Nephron (organoid): ENCODE measurements around the gene S100A5.
A peak's percentile ranks its signal among the peaks of the same experiment; 100 is the strongest.
"Not testable (repeated sequence)": the region's sequence is repeated elsewhere in the genome, so short reads cannot be mapped to it uniquely, and the experiment has no call there.

Source experiments
- H3K27ac Mint-ChIP-seq, 3 experiments: 2 replicates each; pipeline ENCODE4 v1.8.0; 2020; ENCODE audit warnings: mixed read lengths in 3 of 3, mild to moderate bottlenecking in 2 of 3, moderate library complexity in 1 of 3
- H3K27me3 Mint-ChIP-seq: 2 replicates; pipeline ENCODE4 v1.8.0; 2021; ENCODE audit warnings: low read depth, mild to moderate bottlenecking, moderate library complexity, mixed read lengths
- H3K36me3 Mint-ChIP-seq: 2 replicates; pipeline ENCODE4 v1.8.0; 2020; ENCODE audit warnings: low read depth, mixed read lengths
- H3K4me1 Mint-ChIP-seq: 2 replicates; pipeline ENCODE4 v1.8.0; 2020; ENCODE audit warnings: mixed read lengths
- H3K4me3 Mint-ChIP-seq, 3 experiments: 2 replicates each; pipeline ENCODE4 v1.8.0; 2020; ENCODE audit warnings: mild to moderate bottlenecking in 3 of 3, mixed read lengths in 3 of 3, moderate library complexity in 2 of 3
- H3K9me3 Mint-ChIP-seq: 2 replicates; pipeline ENCODE4 v1.8.0; 2020; ENCODE audit warnings: mixed read lengths
- TF ChIP-seq, protein P1 (sequence below), 3 experiments: fragments of 200-600 bp; sonication (generic); IDR thresholded peaks; one replicate each; pipeline ENCODE4 v1.5.0; 2021; ENCODE audit warnings: antibody characterized with exemption in 3 of 3; ENCODE audit not compliant: unreplicated experiment in 3 of 3

Gene S100A5, protein sequence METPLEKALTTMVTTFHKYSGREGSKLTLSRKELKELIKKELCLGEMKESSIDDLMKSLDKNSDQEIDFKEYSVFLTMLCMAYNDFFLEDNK

DNA sequence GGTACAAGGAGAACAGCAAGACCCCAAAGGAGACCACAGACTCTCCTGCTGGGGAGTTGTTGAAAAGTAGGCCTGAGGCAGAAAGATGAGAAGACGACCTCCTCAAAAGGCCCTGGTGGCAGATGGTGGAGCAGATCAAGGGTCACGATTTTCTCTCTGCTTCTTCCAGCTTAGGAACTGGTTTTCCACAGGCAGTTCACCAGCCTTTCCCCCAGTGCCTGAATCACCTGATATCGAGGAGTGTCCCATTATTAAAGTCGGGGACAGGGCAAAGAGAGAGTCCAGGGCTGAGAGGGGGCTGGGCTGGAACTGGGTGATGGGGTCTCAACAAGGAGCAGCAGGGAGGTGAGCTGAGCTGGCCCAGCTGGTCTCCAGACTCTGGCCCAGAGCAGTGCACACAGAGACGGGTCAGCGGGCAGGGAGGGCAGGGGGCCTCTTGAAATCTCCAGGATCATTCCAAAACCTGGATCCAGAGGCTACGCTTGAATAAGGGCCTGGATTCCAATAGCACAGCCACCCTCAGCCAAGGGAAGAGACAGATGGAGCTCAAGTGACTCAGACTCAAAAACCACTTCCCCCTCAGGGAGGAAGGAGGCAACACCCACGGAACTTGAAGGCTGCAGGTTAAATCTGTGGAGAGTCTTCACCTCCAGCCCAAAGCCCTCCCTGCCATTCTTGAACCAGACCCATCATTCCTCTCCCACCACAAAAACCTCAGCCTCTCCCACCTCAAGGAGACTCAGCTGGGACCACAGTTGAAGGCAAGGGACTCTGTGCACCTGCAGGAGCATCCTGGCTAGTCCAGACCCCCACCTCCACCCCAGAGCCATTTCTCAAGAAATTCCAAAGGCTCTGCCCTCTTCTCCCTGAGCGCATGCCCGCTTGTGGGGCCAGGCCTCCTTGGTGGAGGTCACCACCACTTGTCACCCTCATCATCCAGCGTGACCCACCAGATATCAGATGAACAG lies at the start of gene S100A5:
S100A5 (minus strand) TSS at position 541 of the 968 bp plus-strand sequence. CDS start 743 bp downstream, outside the sequence.
- TF ChIP-seq, protein P1, sequence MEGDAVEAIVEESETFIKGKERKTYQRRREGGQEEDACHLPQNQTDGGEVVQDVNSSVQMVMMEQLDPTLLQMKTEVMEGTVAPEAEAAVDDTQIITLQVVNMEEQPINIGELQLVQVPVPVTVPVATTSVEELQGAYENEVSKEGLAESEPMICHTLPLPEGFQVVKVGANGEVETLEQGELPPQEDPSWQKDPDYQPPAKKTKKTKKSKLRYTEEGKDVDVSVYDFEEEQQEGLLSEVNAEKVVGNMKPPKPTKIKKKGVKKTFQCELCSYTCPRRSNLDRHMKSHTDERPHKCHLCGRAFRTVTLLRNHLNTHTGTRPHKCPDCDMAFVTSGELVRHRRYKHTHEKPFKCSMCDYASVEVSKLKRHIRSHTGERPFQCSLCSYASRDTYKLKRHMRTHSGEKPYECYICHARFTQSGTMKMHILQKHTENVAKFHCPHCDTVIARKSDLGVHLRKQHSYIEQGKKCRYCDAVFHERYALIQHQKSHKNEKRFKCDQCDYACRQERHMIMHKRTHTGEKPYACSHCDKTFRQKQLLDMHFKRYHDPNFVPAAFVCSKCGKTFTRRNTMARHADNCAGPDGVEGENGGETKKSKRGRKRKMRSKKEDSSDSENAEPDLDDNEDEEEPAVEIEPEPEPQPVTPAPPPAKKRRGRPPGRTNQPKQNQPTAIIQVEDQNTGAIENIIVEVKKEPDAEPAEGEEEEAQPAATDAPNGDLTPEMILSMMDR (IDR thresholded peaks at IDR 0.05; ENCODE audit: unreplicated experiment in 3 of 3): no peak
- peaks cover 4% of the 10 kb centered on the region for H3K27me3 Mint-ChIP-seq
- peak within 1 kb of the TSS; percentile 84 to 99 (median 98) for H3K27ac Mint-ChIP-seq
- H3K4me1 Mint-ChIP-seq: peaks cover 57% of the 10 kb centered on the region
- H3K9me3 Mint-ChIP-seq: no peaks in the 10 kb centered on the region
- H3K4me3 Mint-ChIP-seq: peak within 1 kb of the TSS in 2 of 3 experiments; percentile 29 to 32
- no peaks in the 10 kb centered on the region for H3K36me3 Mint-ChIP-seq

DNA sequence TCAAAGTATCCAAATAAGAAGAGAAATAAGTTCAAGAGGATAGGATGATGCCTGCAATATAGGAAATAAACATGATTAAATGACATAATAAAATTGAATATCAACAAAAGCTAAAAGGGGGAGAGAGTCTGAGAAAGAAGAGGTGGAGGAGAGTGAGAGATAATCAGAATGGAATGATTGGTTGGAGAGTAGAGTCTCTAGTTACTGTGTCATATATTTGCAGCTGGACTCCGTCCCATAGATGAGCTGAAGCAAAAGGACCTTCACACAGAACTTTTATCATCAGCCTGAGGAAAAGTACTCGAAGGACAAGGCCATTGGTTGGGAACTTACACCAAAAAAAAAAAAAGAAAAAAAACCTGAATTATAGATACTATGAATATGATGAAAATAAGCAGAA lies 47.7 kb upstream of the S100A5 start:
- Mint-ChIP-seq H3K27ac (no peak overlapping the region), H3K27me3 (no peaks in the 10 kb centered on the region), H3K4me1 (peaks cover 13% of the 10 kb centered on the region), H3K9me3 (no peaks in the 10 kb centered on the region), H3K36me3 (no peaks in the 10 kb centered on the region), H3K4me3 (no peak overlapping the region)
- TF ChIP-seq, protein P1 (IDR thresholded peaks at IDR 0.05; ENCODE audit: unreplicated experiment in 3 of 3): no peak

DNA sequence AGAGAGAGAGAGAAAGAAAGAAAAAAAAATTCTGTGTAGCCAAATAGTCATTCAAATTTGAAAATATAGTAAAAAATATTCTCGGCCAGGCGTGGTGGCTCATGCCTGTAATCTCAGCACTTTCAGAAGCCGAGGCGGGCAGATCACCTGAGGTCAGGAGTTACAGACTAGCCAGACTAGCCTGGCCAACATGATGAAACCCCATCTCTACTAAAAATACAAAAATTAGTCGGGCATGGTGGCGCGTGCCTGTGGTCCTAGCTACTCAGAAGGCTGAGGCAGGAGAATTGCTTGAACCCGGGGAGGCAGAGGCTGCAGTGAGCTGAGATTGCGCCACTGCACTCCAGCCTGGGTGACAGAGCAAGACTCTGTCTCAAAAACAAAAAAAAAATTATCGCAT lies 47.3 kb upstream of the S100A5 start:
- peaks cover 12% of the 10 kb centered on the region for H3K4me1 Mint-ChIP-seq
- not testable (repeated sequence) for H3K4me3 Mint-ChIP-seq, H3K27me3 Mint-ChIP-seq, H3K27ac Mint-ChIP-seq, H3K36me3 Mint-ChIP-seq, H3K9me3 Mint-ChIP-seq

DNA sequence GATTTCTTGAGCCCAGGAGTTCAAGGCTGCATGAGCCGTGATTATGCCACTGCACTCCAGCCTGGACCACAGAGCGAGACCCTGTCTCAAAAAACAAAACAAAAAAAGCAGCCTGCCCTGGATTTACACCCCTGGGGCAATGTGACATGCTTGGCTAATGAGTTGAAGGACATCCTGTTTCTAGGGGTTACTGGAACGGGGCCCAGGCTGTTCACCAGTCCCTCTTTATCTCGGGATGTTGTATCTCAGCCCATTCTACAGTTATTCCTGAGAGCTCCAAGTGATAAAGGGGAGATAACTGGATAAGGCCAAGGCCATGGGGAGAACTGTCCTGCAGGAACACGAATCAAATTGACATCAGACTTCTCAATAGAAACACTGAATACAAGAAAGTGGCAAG lies 46.6 kb upstream of the S100A5 start:
- H3K27ac Mint-ChIP-seq: no peak overlapping the region
- no peaks in the 10 kb centered on the region for H3K36me3 Mint-ChIP-seq
- H3K27me3 Mint-ChIP-seq: no peaks in the 10 kb centered on the region
- TF ChIP-seq, protein P1 (IDR thresholded peaks at IDR 0.05; ENCODE audit: unreplicated experiment in 3 of 3): no peak
- no peaks in the 10 kb centered on the region for H3K9me3 Mint-ChIP-seq
- H3K4me1 Mint-ChIP-seq: peaks cover 5% of the 10 kb centered on the region
- no peak overlapping the region for H3K4me3 Mint-ChIP-seq

DNA sequence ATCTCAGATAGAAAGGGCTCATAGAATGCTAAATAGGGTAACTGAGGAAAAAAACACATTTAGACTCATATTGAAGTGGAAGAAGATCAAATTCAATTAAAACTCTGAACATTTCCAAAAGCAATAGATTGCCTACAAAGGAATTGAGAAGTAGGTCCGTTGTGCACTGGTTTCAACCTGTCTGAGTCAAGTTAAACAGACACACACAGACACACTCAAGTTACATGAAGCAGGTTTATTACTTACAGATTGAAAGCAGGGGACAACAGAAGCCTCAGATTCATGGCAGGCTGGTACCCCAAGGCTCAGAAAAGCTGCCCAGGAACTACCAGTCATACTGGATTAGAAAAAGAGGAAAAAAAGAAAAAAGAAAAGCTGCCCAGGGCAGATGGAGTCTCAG lies 45.6 kb upstream of the S100A5 start:
- no peaks in the 10 kb centered on the region for H3K9me3 Mint-ChIP-seq
- H3K27me3 Mint-ChIP-seq: no peaks in the 10 kb centered on the region
- H3K27ac Mint-ChIP-seq: peak overlapping the region in 2 of 3 experiments; percentile 12 to 17
- no peaks in the 10 kb centered on the region for H3K36me3 Mint-ChIP-seq
- peaks cover 5% of the 10 kb centered on the region for H3K4me1 Mint-ChIP-seq
- TF ChIP-seq, protein P1 (IDR thresholded peaks at IDR 0.05; ENCODE audit: unreplicated experiment in 3 of 3): no peak
- no peak overlapping the region for H3K4me3 Mint-ChIP-seq

DNA sequence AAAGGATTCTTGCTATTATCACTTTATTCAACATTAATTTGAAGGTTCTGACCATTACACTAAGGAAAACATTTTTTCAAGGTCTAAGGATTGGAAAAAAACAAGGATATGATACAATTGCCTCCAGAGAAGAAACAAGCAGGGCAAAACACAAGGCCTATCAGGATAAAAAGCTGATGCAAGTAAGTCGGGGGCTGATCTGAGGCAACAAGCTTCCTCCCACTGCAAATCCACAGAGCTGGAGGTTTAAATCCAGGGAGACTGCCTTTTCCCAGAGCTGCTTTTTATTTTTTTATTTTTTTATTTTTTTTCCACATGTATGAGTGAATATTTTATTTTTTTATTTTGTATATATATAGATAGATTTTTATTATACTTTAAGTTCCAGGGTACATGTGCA lies 44.3 kb upstream of the S100A5 start:
- Mint-ChIP-seq H3K4me3 (no peak overlapping the region), H3K27ac (peak overlapping the region in 1 of 3 experiments; percentile 32)

More for the DNA sequence above, 44.3 kb upstream of the S100A5 start:
- TF ChIP-seq, protein P1 (IDR thresholded peaks at IDR 0.05; ENCODE audit: unreplicated experiment in 3 of 3): no peak
- H3K36me3 Mint-ChIP-seq: no peaks in the 10 kb centered on the region
- H3K27me3 Mint-ChIP-seq: no peaks in the 10 kb centered on the region
- H3K9me3 Mint-ChIP-seq: no peaks in the 10 kb centered on the region
- peaks cover 5% of the 10 kb centered on the region for H3K4me1 Mint-ChIP-seq
